Natural killer cell (primary cell): ENCODE data around the gene IGSF8. TPM values are rescaled to one million over a fixed set of nuclear protein-coding genes. Genes with fewer than 3 reads are reported as not detected.

Experiments used
- ATAC-seq, 3 donors: fragments of 150-1000 bp in 2 of 3; fragments of 200-7000 bp in 1 of 3; cut with Tn5 transposase; 1 replicate in 1 of 3; 2 replicates in 2 of 3; pipeline ENCODE4 v1.10.0; 2021; ENCODE audit warnings: mild to moderate bottlenecking in 2 of 3, moderate library complexity in 2 of 3
- DNase-seq, 2 donors: peaks; one replicate each; pipeline versions ENCODE4 v3.0.0 to v3.0.0-alpha.2; 2013 to 2021; ENCODE audit warnings: mixed read lengths in 1 of 2
- H3K27ac ChIP-seq: one replicate; pipeline ENCODE4 v1.5.1; 2013; ENCODE audit warnings: mild to moderate bottlenecking, low read length
- H3K27me3 ChIP-seq: one replicate; pipeline ENCODE4 v1.6.1; 2013; ENCODE audit warnings: low read length; ENCODE audit not compliant: control insufficient read depth, insufficient read depth
- H3K36me3 ChIP-seq: one replicate; pipeline ENCODE4 v1.6.1; 2013; ENCODE audit warnings: low read length; ENCODE audit not compliant: control insufficient read depth, insufficient read depth
- H3K4me1 ChIP-seq: one replicate; pipeline ENCODE4 v1.6.1; 2013; ENCODE audit warnings: low read length; ENCODE audit not compliant: control insufficient read depth, insufficient read depth
- H3K4me3 ChIP-seq: one replicate; pipeline ENCODE4 v1.5.1; 2013; ENCODE audit warnings: low read length
- H3K9me3 ChIP-seq: one replicate; pipeline ENCODE4 v1.6.1; 2013; ENCODE audit warnings: low read length; ENCODE audit not compliant: control insufficient read depth, insufficient read depth
- H3K27ac Mint-ChIP-seq, 2 donors: one replicate each; pipeline ENCODE4 v1.8.0; 2022; ENCODE audit warnings: mild to moderate bottlenecking in 2 of 2, mixed read lengths in 2 of 2, moderate library complexity in 1 of 2
- H3K27me3 Mint-ChIP-seq, 2 donors: one replicate each; pipeline ENCODE4 v1.8.0; 2022; ENCODE audit warnings: low read depth in 2 of 2, mixed read lengths in 2 of 2
- H3K36me3 Mint-ChIP-seq: one replicate; pipeline ENCODE4 v1.8.0; 2022; ENCODE audit warnings: mixed read lengths
- H3K4me1 Mint-ChIP-seq, 2 donors: one replicate each; pipeline ENCODE4 v1.8.0; 2022; ENCODE audit warnings: mixed read lengths in 2 of 2
- H3K4me3 Mint-ChIP-seq: one replicate; pipeline ENCODE4 v1.8.0; 2022; ENCODE audit warnings: mild to moderate bottlenecking, moderate library complexity, mixed read lengths
- H3K9me3 Mint-ChIP-seq, 2 donors: one replicate each; pipeline ENCODE4 v1.8.0; 2022; ENCODE audit warnings: mixed read lengths in 2 of 2
- WGBS: methylation state at CpG from one replicate; pipeline ENCODE4 v1.1.7; 2013; ENCODE audit warnings: missing lambda C conversion rate; ENCODE audit not compliant: insufficient coverage; 5-methylcytosine and 5-hydroxymethylcytosine counted together
- intact Hi-C: fragments of 100-400 bp; cut with micrococcal nuclease; formaldehyde crosslinking; loops from one replicate; pipeline ENCODE4 v1.14.2; 2022
- total RNA-seq, 4 donors: library from RNA; stranded (reverse); fragments of 120-200 nt in 1 of 4; gene quantifications; one replicate each; pipeline versions ENCODE4 v1.2.3 to v1.2.4, GENCODE V29; 2013 to 2022
- TF ChIP-seq, protein P1 (sequence below): fragments of 200-600 bp; IDR thresholded peaks from one replicate; pipeline ENCODE4 v1.8.0; 2022; ENCODE audit warnings: antibody characterized with exemption

The IGSF8 gene
- total RNA-seq, 3 donors from 2014 or later (not counting 1 experiment from before 2014, with no cell fraction given), result 26.3 to 35.3 (median 32.1) TPM

- peak overlapping the region; percentile 72 for H3K4me3 Mint-ChIP-seq
- peaks cover 11 to 12% of the 10 kb centered on the region in 2 donors for H3K4me1 Mint-ChIP-seq
- Histone ChIP-seq H3K36me3 (no peaks in the 10 kb centered on the region), H3K27me3 (no peaks in the 10 kb centered on the region), H3K9me3 (no peaks in the 10 kb centered on the region), H3K4me1 (peaks cover 7% of the 10 kb centered on the region), H3K27ac (no peak overlapping the region), H3K4me3 (no peak overlapping the region)
- H3K27me3 Mint-ChIP-seq, result peaks cover 3 to 24% of the 10 kb centered on the region in 2 donors
- peak; percentile 80 to 86 (median 82) for ATAC-seq
- H3K27ac Mint-ChIP-seq, result peak overlapping the region in 1 of 2 donors; percentile 32
- H3K9me3 Mint-ChIP-seq, result no peaks in the 10 kb centered on the region
- WGBS, result 2% methylated on average over 11 of the region's 11 CpGs
- H3K36me3 Mint-ChIP-seq, result no peaks in the 10 kb centered on the region
- TF ChIP-seq, protein P1, sequence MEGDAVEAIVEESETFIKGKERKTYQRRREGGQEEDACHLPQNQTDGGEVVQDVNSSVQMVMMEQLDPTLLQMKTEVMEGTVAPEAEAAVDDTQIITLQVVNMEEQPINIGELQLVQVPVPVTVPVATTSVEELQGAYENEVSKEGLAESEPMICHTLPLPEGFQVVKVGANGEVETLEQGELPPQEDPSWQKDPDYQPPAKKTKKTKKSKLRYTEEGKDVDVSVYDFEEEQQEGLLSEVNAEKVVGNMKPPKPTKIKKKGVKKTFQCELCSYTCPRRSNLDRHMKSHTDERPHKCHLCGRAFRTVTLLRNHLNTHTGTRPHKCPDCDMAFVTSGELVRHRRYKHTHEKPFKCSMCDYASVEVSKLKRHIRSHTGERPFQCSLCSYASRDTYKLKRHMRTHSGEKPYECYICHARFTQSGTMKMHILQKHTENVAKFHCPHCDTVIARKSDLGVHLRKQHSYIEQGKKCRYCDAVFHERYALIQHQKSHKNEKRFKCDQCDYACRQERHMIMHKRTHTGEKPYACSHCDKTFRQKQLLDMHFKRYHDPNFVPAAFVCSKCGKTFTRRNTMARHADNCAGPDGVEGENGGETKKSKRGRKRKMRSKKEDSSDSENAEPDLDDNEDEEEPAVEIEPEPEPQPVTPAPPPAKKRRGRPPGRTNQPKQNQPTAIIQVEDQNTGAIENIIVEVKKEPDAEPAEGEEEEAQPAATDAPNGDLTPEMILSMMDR, result peak; percentile 67
- intact Hi-C loops, result loop anchor here (2.0 kb wide), 1 partner anchor 32 kb away; no protein-coding TSS in a partner anchor
- peak in 1 of 2 donors; percentile 70 for DNase-seq
Observed at GRCh38 chr1:160046494-160047110, 51.8 kb downstream of the IGSF8 start.

DNA sequence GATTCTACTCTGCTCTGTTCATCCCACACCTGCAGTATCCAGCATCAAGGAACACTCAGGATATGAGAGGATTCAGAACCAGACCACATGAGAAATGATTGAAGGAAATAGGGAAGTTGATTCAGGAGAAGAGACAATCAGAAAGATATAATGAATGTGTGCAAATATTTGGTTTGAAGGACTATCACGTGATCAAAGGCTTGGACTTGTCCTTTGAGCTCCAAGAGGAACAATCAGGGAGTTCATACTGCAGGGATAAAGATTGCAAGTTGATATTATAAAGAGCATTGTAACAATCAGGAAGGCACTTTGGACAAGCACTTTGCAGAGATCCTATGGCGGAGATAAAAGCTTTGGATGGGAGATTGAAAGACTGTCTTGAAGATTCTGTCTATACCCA is 52.8 kb downstream of the IGSF8 start:
- Mint-ChIP-seq H3K4me3 (no peak overlapping the region), H3K36me3 (no peaks in the 10 kb centered on the region), H3K27me3 (peaks cover 0 to 19% of the 10 kb centered on the region in 2 donors), H3K9me3 (no peaks in the 10 kb centered on the region), H3K4me1 (peaks cover 11 to 12% of the 10 kb centered on the region in 2 donors), H3K27ac (no peak overlapping the region)
- H3K36me3 ChIP-seq, result no peaks in the 10 kb centered on the region
- H3K4me3 ChIP-seq, result no peak overlapping the region
- intact Hi-C loops, result loop anchor here (2.0 kb wide), 1 partner anchor 33 kb away; no protein-coding TSS in a partner anchor
- ATAC-seq, result no peak
- H3K9me3 ChIP-seq, result no peaks in the 10 kb centered on the region
- H3K27me3 ChIP-seq, result no peaks in the 10 kb centered on the region
- no peak overlapping the region for H3K27ac ChIP-seq
- no peak for DNase-seq
- WGBS, result 70% methylated on average over 2 of the region's 2 CpGs
- peaks cover 7% of the 10 kb centered on the region for H3K4me1 ChIP-seq
- TF ChIP-seq, protein P1, result no peak

DNA sequence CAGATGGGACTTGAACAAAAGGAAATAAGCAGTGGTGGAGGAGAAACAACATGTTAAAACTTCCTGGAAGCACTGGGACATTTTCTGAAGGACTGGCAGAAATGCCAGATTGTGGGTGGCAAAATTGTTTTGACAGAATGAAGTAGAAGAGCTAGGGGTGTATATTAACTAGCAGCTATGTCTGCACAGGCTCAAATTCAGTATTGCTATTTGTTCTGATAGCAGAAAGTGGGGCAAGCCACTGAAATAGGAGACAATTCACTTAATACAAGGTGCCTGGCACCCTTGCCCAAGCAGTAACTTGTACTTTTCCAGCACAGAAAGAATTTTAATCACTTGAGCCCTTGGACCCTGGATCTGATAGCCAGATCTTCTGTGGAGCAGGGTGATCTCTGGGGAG is 54.9 kb downstream of the IGSF8 start:
- no peaks in the 10 kb centered on the region for H3K27me3 ChIP-seq
- no peaks in the 10 kb centered on the region for H3K9me3 ChIP-seq
- TF ChIP-seq, protein P1, result no peak
- DNase-seq (no peak), ATAC-seq (no peak)
- no peak overlapping the region for H3K4me3 ChIP-seq
- no peaks in the 10 kb centered on the region for H3K9me3 Mint-ChIP-seq
- intact Hi-C loops, result no loop called here
- H3K4me1 Mint-ChIP-seq, result peaks cover 11 to 12% of the 10 kb centered on the region in 2 donors
- no peak overlapping the region for H3K27ac Mint-ChIP-seq
- no peaks in the 10 kb centered on the region for H3K36me3 Mint-ChIP-seq
- H3K4me1 ChIP-seq, result peaks cover 7% of the 10 kb centered on the region
- peaks cover 0 to 11% of the 10 kb centered on the region in 2 donors for H3K27me3 Mint-ChIP-seq
- H3K27ac ChIP-seq, result no peak overlapping the region
- no peaks in the 10 kb centered on the region for H3K36me3 ChIP-seq
- no peak overlapping the region for H3K4me3 Mint-ChIP-seq

Other genes with a start within 250 kb of the IGSF8 start
- not detected for gene VSIG8, start 236.0 kb downstream of the IGSF8 start, total RNA-seq
- 1 to 10 TPM; 1.3 to 5.0 (median 1.6) TPM for gene CFAP45, start 198.5 kb downstream of the IGSF8 start, total RNA-seq
- 100 to 1,000 TPM; 344 to 394 (median 358) TPM for gene TAGLN2, start 173.1 kb downstream of the IGSF8 start, total RNA-seq
- gene IGSF9, start 153.0 kb downstream of the IGSF8 start, total RNA-seq, result not detected
- not detected for gene SLAMF9, start 144.4 kb downstream of the IGSF8 start, total RNA-seq
- gene PIGM, start 66.6 kb downstream of the IGSF8 start, total RNA-seq, result 1 to 10 TPM; 3.8 to 5.1 (median 3.9) TPM
- gene KCNJ10, start 28.5 kb downstream of the IGSF8 start, total RNA-seq, result not detected
- not detected for gene KCNJ9, start 17.1 kb downstream of the IGSF8 start, total RNA-seq
- not detected for gene ATP1A2, start 17.1 kb upstream of the IGSF8 start, total RNA-seq
- not detected for gene ATP1A4, start 53.0 kb upstream of the IGSF8 start, total RNA-seq
- not detected for gene CASQ1, start 92.0 kb upstream of the IGSF8 start, total RNA-seq
- 10 to 100 TPM; 25.3 to 27.9 (median 25.5) TPM for gene PEA15, start 106.8 kb upstream of the IGSF8 start, total RNA-seq
- gene DCAF8, start 163.9 kb upstream of the IGSF8 start, total RNA-seq, result 100 to 1,000 TPM; 189 to 201 (median 189) TPM
- 10 to 100 TPM; 41.5 to 48.8 (median 47.8) TPM for gene PEX19, start 186.5 kb upstream of the IGSF8 start, total RNA-seq
- 100 to 1,000 TPM; 140 to 167 (median 148) TPM for gene COPA, start 244.6 kb upstream of the IGSF8 start, total RNA-seq
- 100 to 1,000 TPM; 104 to 140 (median 110) TPM for gene NCSTN, start 244.8 kb upstream of the IGSF8 start, total RNA-seq